HG02798 (cell line): ENCODE measurements around the gene NAA25.

Experiments used
- ATAC-seq: cut with Tn5 transposase; IDR thresholded peaks from one replicate; pipeline ENCODE4 v1.9.1; 2021; ENCODE audit warnings: mild to moderate bottlenecking; ENCODE audit not compliant: unreplicated experiment, poor library complexity

The NAA25 gene

DNA sequence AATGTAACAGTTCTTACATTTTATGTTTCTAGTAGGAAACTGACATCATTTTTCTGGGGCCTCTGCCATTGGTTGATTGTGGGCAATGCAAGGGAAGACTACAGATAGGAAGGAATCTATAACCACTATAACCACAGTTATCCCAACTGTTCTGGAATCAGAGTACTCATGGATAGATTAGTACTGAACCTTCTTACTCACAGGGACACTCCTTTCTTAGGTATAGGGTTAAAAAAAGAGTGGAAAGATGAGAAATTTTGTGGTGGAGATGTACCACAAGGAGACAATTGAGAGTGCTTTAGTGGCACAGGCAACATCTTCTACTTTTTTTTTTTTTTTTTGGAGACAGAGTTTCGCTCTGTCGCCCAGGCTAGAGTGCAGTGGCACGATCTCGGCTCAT is 116.6 kb downstream of the NAA25 start:
- no peak for ATAC-seq

DNA sequence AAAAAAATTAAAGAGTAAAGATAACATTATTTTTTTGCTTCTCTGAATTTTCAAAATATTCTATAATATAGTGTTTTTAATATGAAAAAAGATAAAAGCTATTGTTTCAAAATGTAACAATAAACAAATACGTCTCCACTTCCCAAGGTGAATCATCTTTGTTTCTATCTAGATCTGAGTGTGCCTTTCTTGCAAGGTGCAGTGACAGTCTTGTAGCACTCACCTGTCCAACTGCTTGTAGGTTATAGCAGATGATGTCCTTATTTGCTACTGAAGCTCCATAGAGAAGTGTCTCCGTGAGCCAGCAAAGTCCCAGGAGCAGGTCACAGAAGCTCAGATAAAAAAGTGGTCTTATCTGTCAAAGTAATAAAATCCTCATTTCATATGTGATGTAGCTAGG is 117.0 kb downstream of the NAA25 start:
- ATAC-seq = no peak

DNA sequence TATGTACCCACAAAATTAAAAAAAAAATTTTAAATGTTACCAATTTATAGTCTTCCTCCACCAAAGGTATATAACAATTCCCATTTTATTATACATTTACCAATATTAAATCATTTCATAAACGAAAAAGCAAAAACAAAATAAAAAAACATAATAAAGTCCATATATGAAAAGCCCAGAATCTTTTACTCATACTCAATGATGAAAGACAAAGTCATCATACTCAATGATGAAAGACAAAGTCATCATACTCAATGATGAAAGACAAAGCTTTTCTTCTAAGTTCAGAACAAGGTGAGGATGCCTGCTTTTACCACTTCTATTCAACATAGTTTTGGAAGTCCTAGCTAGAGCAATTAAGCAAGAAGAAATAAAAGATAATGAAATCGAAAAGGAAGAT is 123.8 kb downstream of the NAA25 start:
- ATAC-seq = no peak

DNA sequence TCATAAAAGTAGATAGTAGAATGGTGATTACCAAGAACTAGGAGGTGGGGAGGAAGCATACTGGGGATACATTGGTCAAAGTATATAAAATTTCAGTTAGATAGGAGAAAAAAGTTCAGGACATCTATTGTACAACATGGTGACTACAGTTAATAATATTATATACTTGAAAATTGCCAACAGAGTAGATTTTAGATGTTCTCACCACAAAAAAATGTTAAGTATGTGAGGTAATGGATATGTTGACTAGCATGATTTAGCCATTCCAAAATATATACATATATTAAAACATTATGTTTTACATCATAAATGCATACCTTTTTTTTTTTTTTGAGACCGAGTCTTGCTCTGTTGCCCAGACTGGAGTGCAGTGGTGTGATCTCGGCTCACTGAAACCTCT is 126.6 kb downstream of the NAA25 start:
- ATAC-seq = no peak

DNA sequence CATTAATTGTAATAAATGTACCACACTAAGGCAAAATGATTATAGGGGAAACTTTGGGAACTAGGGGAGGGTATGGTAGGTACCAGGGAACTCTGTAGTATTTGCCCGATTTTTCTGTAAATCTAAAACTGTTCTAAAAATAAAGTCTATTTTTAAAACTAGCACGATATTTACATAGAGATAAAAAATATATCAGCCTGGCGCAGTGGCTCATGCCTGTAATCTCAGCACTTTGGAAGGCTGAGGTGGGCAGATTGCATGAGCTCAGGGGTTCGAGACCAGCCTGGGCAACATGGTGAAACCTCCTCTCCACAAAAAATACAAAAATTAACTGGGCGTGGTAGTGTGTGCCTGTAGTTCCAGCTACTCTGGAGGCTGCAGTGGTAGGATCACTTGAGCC is 128.0 kb downstream of the NAA25 start:
- ATAC-seq = no peak

DNA sequence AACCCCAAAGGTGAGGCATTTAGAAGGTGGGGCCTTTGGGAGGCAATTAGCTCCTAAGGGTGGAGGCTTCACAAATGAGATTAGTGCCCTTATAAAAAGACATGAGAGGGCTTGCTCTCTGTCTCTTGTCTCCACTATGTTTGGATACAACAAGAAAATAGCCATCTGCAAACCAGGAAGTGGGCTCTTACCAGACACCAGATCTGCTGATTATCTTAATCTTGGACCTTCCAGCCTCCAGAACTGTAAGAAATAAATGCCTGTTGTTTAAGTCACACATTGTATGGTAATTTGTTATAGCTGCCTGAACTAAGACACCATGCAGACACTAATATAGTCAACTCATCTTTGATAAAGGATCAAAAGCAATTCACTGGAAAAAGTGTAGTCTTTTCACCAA is 130.0 kb downstream of the NAA25 start:
- ATAC-seq = no peak

DNA sequence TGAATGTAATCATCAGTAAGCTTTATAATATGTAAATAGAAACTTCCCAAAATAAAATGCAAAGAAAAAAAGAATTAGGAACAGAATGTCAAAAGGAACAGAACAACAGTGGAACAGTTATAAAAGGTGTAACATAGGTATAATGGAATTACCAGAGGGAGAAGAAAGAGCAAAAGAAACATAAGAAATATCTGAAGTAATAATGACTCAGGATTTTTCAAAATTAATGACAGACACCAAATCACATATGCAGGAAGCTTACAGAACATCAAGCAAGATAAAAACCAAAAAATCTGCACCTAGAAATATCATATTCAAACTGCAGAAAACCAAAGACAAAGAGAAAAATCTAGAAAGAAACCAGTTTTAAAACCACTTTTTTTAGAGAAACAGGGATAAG is 131.7 kb downstream of the NAA25 start:
- ATAC-seq = no peak
